Stimulated activated CD4-positive, alpha-beta T cell treated with anti-CD3 and anti-CD28 coated beads, TNF-alpha, amount 100 ng/mL, for 4 hours (primary cell): Measurements from ENCODE around the gene OGDH.
"Not testable (repeated sequence)": the region's sequence is repeated elsewhere in the genome, so short reads cannot be mapped to it uniquely, and the experiment has no call there.

Experiments used
- DNase-seq, 3 experiments: peaks; one replicate each; pipeline ENCODE4 v3.0.0-alpha.2; 2020; ENCODE audit warnings: low read depth in 3 of 3

The OGDH gene

DNA sequence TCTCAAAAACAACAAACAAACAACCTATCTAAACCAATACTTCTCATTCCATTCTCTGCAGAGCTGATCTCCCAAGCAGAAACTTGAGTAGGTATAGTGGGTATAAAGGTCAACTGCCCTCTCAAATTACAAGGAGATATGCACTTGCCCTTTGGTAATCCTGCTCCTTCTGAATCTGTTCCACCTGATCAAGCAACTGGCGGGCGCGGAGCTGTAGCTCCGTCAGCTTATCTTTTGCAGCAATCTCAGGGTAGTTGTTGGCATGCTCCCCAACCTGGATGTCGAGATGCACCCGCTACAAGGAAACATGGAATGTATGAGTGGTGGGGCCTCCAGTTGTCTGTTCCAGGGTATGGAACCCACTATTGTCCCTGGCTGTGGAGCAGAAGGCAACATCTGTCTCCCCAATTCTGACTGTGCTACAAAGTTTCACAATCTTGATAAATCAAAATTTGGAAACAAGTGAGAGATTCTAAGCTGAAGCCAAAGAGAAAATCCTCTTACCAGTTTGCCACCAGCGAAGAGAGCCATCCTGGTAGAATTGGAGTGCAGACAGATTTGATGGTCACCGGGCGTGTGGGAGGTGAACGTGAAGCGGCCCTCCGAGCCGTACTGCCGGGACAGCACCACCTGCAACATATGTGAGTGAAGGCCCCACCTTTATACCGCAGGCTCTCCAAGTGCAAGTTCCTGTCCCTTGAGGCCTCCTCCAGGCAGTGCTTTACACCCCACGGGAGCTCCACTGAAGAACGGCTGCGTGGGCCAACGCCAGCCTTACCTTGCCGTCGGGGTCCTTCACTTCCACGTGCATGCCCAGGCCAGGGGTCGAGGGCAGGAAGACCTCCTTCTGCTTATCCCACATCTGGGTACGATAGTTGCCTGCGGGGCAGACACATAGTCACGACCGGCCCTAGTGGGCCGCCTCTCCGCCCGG lies 25.2 kb upstream of the OGDH start:
- DNase-seq: peak in 1 of 3 experiments; percentile 18

DNA sequence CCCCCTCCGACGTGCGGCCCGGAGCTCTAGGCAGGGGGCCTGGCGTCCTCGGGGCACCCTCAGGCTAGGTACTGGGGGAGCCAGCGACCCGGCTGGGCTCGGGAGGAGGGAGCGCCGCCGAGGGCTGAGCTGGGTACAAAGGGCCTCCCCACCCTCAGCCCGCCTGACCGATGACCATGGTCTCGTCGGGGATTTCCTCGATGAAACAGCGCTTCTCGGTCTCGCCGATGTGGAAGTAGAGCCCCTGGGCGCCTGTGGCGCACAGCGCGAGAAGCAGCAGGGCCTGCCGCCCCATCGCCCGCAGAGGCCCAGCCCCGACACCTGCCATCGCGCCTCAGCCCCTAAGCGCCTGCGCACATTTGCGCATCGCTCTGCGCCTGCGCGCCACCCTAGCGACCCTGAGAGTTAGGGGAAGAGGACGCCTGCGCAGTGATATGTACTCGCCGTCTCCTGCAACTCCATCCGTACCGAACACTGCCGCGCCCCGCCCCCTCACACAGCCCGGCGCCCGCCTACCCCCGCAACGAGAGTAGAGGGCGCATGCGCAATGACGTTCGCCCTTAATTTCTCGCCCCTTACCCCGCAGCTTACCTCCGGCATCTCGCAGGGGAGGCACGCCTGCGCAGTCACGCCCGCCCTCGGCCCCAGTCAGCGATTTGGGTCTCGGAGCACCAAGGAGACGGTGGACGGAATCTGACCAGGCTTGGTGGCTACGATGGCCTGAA lies 24.4 kb upstream of the OGDH start, which contains the start of gene TMED4:
TMED4 (minus strand) TSS at position 353 of the 725 bp plus-strand sequence; CDS start at position 328, 25 bp downstream.
- DNase-seq: peak; percentile 100

DNA sequence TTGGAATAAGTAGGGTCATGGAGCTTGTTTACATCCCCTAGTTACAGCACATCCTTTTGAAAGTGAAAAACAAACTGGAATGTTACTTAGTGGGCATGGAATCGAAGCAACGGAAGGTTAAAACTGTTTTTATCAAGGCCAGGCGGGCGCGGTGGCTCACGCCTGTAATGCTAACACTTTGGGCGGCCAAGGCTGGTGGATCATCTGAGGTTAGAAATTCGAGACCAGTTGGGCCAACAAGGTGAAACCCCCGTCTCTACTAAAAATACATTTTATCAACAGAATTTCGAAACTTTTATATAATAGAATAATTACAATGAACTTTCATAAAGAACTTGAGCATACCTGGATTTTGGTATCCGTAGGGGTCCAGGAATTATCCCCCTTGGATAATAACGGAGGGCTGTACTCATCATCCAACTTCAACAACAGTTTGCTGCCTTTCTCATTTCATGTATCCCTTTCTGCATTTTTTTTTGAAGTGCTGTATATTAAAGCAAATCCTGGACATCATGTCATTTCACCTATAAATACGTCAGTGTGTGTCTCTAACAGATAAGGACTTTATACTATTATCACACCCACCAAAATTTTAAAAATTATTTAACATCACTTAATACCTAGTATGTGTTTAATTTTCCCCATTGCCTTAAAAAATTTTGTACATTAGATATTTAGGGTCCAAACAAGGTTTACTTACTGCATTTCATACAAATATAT lies 23.1 kb upstream of the OGDH start:
- no peak for DNase-seq

DNA sequence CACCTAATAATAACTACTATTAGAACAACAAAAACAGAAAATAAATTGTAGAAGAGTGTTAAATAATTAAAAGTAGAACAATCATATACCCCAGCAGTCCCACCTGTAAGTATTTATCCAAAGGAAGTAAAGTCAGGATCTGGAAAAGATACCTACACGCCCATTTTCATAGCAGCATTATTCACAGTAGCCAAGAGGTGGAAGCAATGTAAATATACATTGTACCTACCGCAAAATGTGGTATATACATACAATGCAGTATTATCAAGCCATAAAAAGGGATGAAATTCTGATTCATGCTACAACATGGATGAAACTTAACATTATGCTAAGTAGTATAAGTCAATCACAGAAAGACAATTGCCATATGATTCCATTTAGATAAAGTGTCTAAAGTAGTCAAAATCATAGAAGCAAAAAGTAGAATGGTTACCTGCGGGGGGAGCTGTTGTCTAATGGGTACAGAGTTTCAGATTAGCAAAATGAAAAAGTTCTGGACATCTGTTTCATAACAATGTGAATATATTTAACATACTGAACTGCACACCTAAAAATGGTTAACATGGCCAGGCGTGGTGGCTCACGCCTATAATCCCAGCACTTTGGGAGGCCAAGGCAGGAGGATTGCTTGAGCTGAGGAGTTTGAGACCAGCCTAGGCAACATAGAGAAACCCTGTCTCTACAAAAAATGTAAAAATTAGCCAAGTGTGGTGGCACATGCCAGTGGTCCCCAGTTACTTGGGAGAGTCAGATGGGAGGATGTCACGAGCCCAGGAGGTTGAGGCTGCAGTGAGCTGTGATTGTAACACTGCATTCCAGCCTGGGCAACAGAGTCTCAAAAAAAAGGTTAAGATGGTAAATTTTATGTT lies 18.4 kb upstream of the OGDH start:
- DNase-seq: peak in 2 of 3 experiments; percentile 17 to 45

DNA sequence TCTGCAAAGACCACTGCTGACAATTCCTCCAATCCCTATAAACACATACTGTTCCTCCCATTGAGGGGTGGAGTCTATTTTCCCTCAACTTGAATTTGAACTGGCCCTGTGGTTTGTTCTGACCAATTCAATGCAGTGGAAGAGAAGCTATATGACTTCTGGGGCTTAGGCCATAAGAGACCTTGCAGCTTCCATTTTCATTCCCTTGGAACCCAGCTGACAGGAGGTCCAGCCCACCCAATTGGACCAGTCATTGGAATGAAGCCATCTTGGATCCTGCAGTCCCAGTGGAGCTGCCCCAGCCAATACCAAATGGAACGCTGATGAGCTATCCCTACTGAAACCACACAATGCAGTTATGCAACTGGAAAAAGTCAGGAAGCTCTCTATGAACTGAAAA lies 15.5 kb upstream of the OGDH start:
- no peak for DNase-seq

DNA sequence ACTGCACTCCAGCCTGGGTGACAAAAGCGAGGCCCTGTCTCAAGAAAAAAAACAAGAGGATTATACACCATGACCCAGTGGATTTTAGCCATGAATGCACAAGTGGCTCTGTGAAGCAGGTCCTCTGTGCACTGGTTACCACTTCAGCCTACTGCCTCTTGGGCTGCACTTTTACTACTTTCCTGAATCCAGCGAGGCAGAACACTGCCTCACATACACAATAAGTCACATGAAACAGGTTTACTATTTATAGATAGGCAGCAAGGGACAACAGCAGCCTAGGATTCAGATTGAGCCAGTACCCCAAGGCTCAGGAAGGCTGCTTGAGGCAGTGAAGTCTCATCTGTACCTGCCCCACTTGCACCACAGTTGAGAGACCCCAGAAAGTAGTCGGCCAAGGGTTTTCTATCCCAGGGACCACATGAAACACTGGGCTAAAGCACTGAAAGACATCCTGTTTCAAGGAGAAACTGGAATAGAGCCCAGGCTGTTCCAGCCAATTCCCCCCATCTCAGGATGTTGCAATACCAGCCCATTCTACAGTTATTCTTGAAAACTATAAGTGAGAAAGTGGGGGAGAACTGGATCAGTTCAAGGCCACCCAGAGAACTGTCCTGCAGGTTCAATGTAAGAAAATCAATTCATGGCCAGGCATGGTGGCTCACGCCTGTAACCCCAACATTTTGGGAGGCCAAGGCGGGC lies 10.3 kb upstream of the OGDH start:
- no peak for DNase-seq

DNA sequence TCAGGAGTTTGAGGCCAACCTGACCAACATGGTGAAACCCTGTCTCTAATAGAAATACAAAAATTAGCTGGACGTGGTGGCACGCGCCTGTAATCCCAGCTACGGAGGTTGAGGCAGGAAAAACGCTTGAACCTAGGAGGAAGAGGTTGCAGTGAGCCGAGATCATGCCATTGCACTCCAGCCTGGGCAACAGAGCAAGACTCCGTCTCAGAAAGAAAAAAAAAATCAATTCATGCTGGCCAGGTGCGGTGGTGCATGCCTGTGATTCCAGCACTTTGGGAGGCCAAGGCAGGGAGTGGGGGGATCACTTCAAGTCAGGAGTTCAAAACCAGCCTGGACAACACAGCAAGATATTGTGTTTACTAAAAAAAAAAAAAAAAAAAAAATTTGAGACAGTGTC lies 9.2 kb upstream of the OGDH start:
- DNase-seq: not testable (repeated sequence)

DNA sequence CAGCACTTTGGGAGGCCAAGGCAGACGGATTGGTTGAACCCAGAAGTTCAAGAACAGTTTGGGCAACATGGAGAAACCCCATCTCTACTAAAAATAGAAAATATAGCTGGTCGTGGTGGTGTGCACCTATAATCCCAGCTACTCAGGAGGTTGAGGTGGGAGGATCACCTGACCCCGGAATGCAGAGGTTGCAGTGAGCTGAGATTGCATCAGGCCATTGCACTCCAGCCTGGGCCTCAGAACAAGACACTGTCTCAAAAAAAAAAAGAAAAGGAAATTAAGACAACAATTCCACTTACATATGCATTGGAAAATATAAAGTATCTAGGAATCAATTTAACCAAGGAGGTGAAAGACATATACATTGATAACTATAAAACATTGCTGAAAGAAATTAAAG lies 7.2 kb upstream of the OGDH start:
- DNase-seq: no peak

DNA sequence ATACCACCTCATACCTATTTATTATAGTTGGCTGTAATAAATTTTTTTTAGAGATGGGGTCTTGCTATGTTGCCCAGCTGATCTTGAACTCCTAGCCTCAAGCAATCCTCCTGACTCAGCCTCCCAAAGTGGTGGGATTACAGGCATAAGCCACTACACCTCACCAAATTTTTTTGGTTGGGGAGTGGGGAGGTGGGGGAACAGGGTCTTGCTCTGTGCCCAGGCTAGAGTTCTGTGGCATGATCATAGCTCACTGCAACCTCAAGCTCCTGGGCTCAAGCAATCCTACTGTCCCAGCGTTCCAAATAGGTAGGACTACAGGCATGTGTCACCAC lies 3.9 kb upstream of the OGDH start:
- no peak for DNase-seq

DNA sequence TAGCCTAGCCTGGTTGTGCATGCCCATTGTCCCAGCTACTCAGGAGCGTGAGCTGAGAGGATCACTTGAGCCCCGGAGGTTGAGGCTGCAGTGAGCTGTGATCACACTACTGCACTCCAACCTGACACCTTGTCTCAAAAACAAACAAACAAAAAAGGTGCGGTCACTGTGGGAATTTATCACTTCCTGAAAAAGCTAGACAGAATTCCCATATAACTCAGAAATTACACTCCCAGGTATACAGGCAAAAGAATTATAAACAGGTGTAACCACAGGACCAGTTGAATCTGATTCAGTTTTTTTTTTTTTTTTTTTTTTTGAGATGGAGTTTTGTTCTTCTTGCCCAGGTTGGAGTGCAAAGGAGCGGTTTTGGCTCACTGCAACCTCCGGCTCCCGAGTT lies 3.2 kb upstream of the OGDH start:
- DNase-seq: no peak

DNA sequence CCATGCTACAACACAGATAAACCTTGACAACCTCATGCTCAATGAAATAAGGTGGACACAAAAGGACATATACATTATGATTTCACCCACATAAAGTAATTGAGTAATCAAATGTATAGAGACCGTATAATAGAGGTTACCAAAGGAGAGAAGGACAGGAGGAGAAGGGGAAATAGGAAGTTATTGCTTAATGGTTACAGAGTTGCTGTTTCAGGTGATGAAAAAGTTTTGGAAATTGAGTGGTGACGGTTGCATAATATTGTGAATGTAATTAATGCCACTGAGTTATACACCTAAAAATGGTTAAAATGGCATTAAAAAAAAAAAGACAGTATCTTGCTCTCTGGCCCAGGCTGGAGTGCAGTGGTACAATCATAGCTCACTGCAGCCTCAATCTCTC lies 1.5 kb upstream of the OGDH start:
- DNase-seq: no peak

DNA sequence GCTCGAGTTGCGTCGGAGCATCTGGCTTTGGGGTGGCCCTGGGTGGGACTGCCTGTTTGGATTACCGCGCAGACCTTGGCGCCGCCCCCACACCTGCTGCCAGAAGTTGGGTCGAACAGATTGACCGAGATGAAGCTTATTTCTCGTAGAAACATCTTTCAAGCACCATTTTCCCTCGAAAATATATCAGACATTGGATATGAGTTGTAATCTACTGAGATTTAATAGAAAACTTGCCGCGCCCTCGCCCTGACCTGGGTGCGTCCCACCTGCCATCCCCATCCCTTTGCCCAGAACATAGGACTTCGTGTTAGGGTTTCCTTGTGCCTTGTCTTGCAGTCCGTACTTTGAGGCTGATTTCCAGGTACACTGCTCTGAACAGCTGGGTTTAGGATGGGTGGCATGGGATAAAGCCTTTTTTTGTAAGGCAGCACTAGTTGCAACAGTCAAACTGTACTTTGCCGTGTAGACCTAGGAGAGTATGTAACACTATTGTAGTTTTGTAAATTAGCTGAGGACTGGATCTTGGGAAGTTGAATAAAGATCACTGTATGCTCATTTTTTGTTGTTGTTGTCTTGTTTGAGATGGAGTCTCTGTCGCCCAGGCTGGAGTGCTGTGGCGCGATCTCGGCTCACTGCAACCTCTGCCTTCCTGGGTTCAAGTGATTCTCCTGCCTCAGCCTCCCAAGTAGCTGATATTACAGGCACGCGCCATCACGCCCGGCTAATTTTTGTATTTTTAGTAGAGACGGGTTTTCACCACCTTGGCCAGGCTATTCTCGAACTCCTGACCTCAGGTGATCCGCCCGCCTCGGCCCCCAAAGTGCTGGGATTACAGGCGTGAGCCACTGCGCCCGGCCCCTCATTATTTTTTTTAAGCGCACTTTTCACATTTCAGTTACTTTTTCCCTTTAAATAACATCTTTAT lies 978 bp downstream of the OGDH start:
- DNase-seq: no peak

DNA sequence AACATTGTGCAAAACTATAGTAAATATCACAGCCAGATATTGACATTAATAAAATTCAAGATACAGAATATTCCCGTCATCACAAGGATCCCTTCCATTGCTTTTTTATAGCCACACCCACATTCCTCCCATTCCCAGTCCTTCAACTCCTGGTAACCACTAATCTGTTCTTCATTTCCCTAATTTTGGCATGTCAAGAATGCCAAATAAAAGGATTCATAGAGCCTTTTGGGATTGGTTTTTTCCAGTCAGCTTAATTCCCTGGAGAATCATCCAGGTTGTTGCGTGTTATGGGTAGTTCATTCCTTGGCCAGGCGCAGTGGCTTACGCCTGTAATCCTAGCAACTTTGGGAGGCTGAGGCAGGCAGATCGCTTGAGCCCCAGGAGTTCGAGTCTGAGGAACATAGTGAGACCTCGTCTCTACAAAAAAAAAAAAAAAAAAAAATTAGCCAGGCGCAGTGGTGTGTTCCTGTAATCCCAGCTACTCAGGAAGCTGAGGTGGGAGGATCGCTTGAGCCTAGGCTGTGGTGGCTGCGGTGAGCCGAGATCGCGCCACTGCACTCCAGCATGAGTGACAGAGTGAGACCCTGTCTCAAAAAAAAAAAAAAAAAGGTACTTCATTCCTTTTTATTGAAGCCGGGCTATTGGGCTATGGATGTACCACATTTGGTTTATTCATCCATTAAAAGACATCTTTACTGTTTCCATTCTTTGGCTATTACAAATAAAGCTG lies 2.7 kb downstream of the OGDH start:
- no peak for DNase-seq

DNA sequence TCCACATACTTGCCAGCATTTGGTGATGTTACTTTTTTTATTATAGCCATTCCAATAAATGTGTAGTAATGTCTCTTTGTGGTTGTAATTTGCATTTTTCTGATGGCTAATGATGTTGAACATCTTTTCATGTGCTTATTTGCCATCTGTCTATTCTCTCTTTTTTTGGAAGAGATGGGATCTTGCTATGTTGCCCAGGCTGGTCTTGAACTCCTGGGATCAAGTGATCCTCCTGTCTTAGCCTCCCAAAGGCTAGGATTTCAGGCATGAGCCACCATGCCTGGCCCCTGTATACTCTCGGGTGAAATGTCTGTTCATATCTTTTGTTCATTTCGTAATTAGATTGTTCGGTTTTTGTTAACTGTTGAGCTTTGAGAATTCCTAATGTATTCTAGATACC lies 3.4 kb downstream of the OGDH start:
- DNase-seq: no peak

DNA sequence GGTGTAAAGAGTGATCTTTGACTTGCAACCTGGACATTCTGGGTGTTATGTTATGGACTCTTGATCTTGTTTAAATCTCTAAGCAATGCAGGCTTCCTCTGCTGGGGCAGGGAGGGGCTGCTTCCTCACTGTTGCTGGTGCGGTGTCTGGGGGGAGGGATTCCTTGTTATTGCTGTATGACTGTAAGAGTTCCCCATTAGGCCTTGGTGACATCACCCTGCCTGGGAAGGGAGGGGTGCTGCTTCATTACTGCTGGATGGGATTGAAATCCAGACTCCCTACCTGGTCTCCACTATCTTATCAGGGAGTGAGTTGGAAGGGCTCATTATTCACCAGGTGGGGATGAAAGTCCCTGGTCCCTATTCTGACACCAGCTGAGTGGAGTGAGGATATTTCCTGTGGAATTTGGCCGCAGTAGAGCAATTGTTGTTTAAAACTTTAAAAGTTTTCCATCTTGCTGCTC lies 8.8 kb downstream of the OGDH start:
- DNase-seq: no peak

DNA sequence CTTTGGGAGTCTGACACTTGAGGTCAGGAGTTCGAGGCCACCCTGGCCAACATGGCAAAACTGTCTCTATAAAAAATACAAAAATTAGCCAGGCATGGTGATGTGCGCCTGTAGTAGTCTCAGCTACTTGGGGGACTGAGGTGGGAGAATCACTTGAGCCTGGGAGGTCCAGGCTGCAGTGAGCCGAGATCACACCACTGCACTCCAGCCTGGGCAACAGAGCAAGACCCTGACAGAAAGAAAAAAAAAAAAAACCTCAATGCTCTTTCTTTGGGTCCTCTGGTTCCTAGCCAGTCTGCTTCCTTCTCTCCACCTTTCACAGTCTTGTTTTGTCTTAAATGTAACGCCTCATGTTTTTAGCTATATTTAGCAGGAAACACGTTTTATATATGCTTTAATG lies 9.4 kb downstream of the OGDH start:
- DNase-seq: no peak

DNA sequence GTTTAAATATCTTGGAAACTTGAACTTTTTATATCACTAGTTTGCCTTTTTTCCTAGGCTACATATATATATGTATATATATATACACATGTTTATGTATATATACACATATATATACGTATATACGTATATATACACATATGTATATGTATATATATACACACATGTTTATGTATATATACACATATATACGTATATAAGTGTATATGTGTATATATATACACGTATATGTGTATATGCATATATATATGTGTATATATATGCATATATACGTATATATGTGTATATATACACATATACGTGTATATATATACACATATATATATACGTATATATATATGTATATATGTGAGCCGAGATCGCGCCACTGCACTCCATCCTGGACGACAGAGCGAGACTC lies 10.1 kb downstream of the OGDH start:
- no peak for DNase-seq

DNA sequence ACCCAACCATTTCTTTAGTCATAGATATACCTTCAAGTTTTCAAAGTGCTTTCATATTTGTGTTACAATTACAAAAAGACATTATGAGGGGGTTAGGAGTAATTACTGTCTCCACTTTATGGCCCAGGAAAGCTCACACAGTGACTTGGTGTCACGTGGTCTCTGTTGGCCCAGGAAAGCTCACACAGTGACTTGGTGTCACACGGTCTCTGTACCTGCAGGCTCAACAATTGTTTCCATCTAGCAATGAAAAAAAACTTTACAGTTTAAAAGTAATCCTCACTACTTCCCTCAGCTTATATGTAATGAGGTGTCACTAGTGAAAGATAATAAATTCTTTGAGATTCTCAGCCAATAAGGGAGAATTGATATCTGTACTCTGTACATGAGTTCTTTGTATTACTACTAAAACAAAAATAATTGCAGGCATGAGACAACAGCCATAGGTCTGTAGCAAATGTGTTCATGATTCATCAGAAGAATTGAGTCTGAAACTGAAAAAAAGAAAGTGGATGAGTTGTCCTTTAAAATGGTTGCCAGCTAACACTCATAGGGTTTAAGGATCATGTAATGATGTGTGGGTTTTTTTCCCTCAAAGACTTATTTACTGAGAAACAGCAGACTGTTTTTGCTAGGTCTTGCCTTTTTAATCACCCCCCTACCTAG lies 10.9 kb downstream of the OGDH start:
- no peak for DNase-seq
